ENCODE measurements around the gene PHF2. TPM values are rescaled to one million over a fixed set of nuclear protein-coding genes. Genes with fewer than 3 reads are reported as not detected.

Gene PHF2
- total RNA-seq, 1 donor from 2014 or later, result 22.4 TPM

DNA sequence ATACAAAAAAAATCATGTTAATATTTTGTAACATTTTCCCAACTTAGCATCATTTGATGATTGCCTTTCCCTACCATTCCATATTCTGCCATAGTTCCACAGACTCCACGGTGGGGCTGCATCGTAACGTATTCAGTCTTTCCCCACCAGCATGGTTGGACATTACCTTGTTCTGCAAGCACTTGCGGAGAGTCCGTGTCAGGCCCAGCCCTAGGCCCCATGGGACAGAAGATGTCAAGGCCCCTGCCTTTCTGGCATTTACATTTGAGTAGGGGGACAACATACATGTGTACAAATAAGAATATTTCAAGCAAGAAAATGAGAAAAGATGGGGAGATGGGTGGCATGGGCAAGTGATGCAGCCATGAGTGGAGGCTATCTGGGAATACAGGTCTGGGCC, 8.2 kb upstream of the PHF2 start:
- no peak for DNase-seq

DNA sequence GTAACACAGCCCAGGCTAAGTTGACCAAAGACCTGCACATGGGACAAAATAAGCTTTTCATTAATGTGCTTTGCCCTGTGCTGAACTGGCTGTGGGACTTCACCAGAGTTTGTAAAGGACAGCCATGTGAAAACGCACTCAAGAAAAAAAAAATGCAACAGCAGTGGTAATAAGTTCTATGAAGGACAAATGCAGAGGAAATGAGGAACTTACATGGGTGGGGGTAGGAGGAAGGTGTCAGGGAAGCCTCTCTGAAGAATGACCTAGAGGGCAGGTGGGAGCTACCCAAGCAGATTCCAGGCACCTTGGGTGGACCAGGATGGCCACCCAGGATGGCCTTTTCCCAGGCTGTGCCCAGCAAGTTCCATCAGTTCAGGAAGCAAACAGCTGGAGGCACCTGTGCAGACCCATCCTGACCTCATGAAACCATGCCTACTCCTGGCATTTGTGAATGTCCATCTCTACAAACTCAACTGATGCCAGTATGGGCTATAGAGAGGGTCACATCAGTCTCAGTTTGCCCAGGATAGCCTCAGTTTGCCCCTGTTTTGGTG, 6.7 kb upstream of the PHF2 start:
- DNase-seq, result no peak

DNA sequence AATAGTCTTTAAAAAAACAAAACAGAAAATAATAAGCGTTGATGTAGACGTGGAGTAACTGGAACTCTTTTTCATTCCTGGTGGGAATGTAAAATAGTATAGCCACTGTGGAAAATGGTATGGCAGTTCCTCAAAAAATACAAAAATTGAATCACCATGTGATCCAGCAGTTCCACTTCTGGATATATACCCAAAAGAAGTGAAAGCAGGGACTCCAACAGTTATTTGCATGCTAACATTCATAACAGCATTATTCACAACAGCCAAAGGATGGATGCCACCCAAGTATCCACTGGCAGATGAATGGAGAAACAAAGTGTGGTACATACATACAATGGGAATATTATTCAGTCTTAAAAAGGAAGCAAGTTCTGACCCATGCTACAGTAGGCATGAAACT, 4.2 kb upstream of the PHF2 start:
- no peak for DNase-seq

DNA sequence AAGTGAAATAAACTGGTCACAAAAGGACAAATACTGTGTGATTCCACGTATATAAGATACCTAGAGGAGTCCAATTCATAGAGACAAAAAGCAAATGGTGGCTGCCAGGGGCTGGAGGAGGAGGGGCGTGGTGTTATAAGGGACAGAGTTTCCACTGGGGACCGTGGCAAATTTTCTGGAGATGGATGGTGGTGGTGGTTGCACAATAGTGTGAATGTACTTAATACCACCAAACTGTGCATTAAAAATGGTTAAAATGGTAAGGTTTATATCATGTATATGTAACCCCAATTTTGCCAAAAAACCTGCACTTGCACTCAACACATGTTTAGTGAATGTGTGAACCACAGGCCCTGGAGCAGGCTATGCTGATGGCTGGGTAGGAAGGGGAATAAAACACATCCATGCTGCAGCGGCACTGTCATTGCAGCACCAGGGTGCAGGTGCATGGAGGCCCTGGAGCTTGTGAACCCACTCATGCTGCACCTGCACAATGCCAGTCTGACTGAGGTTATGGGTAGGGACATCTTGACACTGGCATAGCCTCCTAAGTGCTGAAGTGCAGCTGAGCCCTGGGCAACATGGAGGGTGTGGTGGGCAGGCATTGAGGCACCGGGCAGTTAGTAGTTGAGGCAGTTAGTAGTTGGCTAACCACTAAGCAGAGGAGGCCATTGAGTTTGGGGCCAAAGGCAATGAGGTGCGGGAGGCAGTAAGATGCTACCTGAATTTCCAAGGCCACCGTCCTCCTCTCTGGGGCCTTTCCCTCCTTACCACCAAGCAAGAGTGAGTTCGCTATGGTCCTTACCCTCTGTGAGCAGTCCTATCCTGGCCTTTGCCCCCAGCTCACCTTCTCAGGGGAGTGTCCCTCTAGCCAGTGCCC, 3.5 kb upstream of the PHF2 start:
- DNase-seq, result no peak

DNA sequence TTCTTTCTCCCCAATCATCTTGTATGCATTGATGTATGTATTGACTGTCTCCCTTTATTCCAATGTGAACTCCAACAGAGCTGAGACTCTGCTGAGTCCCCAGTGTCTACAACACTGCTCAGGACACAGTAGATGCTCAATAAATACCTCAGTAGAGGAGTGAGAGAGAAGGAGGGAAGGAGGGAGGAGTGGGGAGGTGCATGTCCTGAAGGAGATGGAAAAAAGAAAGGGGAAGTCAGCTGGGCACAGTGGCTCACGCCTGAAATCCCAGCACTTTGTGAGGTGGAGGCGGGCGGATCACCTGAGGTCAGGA, 2.9 kb upstream of the PHF2 start:
- no peak for DNase-seq

DNA sequence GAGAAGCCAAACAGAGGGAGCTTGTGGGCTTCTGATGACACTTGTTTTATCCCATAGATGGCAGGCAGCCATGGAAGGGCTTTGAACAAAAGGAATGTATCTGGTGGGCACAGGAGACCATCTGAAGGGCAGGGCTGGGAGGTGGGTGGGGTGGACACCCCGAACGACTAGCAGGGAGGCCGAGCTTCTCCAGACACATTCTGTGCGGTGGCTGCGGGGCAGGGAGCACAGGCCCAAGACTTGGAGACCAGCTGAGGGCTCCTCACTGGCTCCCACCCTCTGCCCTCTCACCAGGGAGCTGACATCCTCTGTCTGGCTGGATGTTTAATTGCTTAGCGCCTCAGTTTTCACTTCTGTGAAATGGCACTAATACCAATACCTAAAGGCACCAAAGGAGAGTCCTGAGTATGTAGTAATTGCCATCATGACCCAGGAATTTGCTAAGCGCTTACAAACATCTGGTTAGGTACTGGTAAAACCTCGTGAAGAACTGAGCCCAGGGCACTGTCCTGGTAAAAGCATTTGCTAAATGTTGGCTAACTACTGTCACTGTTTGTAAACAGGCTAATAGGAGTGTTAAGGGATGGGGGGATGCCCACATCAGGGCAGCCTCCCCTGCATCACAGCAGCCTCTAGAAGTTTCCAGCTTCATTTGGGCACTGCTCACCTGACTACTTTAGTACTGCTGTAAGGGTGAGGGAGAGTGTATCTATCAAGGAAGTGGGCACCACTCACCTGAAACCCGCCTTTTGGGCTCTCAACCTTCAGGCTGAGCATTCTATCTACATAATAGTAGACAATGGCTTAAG, 2.1 kb upstream of the PHF2 start:
- DNase-seq, result no peak

DNA sequence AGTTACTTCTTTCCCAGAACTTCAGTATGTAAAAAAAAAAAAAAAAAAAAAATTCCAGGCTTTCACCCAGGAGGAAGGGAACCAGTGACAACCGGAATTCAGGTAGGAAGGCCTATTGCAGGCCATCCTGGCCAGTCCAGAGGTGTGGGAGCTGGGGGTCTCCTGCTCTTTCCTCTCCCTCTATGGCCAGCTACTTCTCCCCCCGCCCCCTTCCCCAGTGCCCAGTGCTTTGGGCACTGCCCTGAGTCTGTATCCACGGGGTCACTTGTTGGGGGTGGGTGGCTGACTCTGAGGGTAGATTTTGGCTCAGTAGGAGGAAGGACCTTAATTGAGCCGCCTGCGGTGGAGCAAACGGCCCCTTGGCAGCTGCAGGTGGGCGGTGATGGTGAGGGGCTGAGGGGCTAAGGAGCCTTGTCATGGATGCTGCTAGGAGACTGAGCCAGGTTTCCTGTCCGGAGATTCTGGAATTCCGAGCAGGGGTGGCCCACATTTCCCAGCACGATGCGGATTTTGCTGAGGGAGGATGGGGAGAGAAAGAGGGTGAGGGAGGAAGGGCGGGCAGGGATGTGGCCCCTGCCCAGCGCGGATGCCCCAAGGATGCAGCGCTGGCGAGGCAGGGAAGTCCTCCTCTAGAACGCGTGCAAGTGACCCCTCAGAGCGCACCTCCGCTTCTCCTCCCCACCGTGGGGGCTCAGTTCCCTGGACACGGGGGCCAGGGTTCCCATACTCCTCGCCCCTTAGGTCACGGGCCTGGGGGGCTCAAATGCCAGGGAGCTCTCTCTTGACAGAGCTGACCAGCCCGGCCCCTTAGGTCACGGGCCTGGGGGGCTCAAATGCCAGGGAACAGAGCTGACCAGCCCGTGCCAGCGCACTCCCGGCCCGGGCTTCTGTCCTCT, 1.2 kb upstream of the PHF2 start:
- DNase-seq, result no peak

DNA sequence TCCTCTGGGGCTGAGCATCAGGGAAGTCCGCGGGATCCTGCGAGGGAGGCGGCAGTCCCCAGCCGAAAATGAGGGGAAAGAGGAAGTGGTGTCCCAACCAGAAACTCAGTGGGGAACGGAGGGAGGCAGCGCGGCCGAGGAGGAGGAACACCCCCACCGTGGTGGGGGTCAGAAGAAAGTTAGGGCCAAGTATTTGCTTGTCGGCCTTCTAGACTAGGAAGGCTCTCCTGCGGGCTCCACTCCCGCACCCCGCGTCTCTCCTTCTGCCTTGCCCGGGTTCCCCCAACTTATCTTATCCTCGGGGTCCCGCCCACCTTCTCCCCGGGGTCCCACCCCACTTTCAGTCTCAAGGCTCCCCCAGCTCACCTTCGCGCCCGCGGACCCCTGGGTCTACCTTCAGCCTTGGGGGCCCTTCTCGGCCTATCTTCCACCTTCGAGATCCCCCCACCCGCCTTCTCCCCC, 557 bp upstream of the PHF2 start:
- peak; percentile 18 for DNase-seq

DNA sequence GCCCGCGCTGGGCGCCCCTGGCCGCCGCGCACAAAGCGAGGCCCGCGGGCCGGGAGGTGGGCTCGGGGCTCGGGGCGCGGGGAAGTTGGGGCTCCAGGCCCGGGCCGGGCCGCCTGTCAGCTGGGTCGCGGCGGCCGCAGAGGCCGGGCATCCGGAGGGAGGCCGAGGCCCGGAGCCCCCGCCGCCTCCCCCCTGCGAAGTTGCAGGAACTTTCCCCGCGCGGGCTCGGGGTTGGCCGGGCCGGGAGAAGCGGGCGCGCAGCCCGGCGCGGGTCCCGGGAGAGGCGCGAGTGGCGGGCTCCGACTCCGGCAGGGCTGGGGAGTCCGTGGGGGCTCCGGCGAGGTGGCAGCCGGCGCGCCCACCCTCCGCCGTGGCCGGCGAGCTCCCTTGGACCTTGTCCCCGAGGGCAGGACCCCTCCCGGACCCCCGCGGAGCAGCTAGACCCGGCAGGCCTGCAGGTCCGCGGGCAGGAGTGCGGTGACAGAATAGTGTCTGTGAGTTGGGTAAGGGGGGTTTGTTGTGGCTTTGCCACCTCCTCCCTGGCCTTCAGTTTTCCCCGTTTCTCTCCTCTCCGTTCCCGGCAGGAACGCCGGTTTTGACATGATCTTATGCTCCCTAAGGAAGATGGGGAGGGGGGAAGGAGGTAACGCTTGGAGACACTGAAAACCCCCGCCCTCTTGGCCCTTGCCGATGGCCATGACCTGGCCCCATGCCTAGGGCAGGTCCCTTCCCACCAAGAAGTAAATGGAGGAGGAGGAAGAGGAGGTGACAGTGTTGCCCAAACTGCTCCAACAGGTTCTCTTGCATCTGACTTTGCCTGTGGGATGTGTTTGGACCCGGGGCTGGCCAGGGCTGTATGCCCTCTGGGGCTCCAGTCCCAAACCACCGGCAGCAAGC, 942 bp downstream of the PHF2 start:
- no peak for DNase-seq

DNA sequence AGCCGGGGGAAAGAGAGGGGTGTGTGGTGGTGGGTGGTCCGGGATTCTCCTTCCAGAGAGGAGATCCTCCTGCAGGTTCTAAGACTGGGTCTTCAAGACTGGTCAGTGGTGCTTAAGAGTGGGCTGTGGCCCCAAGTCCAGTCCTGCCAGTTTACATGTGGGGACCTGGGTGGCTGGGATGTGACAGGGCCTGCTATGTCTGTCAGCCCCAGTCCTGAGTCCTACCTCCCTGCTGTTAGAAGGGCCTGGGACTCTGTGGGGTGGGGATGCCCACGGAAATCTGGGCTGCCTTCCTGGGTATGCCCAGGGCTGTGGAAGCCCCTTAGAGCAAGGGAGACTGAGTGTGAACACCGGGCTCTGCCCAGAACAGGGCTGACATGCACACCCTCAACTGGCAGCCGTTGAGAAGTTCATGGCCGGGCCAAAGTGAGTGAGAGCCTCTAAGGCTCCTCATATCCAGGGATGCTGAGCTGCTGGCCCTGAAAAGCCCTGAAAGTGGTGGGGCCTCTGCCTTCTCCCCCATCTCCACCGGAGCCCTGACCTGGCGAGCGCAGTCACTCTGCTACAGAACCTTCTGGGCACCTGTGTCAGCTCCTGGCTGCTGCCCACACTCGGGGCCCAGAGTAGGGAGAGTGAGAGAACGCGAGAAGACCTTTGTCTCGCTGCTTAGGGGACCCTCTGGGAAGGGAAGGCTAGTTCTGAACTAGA, 1.7 kb downstream of the PHF2 start:
- no peak for DNase-seq

DNA sequence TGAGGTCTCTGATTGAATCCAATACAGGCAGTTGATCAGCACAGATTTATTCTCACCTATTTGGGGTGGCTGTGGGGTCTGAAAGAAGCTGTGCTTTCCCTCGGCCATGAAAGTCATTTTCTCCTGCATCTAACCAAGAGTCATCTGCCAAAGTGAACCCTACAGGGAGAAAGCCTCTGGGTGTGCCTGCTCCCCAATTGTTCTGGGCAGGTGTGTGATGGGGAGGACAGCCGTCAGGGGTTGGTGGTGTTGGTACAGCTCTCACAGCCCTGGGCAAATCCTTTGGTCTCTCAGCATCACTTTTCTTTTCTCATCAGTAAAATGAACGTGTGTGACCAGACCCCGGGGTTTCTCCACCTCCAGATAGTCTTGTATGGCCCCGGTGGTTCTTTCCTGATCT, 2.5 kb downstream of the PHF2 start:
- DNase-seq, result no peak

DNA sequence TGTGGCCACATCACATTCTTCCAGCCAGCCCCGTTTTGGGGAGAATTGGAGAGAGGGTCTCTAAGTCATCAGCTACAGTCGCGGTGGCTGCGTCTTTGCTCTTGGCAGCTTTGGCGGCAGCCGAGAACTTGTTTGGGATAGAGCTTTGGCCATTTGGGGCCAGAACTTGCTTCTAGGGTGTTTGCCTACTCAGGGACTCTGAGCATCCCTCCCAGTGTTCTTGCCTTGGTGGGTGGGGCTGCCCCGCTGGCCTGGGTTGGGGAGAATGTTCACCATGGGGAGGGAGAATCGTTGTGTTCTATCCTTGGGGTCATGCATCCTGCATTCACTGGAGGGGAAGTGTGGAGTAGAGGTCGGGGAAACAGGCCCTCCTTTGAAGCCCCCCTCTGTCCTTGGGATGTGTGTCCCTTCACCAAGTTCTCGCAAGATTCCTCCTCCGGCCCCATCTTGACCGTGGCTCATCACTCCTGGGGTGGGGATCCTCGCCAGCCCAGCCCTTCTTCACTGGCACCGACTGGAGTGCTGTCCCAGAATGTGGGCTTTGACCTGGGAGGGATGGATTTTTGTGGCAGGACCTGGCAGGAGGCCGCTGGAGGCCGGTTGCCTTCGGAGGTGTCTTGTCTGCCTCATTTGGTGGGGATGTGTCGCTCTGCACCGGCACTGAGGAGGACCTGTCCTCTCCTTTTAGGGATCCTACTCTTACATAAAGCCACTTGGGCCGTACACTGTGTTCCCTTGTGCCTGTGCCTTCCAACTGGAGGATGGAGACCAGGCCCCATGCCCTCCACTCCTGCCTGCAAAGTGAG, 3.5 kb downstream of the PHF2 start:
- DNase-seq, result no peak

DNA sequence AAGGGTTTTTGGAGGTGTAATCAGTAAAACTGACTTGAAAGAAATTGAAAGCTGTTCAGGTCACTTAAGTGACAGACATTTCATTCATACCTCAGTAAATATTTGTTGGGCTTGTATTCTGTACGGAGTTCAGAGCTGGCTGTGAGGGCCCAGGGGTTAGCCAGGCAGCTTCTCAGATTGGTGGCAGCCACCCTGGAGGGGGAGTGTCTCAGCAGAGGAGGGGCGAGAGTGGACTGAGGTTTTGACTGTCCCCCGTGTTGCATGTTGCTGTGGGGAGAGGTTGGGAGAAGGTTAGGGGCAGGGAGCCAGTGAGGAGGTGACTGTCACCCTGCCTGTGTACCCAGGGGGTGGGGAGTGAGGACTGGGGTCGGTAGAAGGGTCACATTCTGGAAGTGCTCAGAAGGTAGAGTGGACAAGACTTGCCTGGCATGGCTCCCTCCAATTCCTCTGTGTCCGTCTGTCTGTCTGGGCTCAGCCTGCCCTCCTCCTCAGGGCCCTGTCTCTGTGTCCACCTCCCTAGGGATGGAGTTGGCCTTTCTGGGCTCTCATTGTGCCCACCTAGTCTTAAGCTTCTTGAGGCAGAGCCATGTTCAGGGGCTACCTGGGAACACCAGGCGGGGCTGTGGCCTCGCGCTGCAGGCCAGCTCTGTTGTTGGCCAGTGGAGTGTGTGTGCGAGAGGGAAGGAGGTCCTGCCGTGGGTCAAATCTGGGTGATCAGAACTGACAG, 4.4 kb downstream of the PHF2 start:
- no peak for DNase-seq

DNA sequence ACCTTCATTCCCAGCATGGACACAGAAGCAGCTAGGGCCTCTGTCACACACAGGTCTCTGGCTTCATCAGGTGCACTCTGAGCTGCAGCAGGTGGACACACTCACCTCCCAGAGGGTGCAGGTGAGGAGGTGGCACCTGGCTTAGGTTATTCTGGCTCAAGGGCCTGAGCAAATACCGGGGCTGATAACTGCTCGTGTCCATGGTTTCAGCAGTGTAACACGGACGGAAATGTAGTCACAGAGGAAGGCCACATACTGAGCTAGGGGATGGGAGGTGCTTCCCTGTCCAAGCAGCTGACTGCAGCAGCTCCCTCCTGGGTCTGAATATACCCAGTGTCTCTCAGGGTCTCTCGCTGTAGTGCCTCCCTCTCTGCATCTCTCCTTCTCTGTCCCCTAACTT, 5.7 kb downstream of the PHF2 start:
- no peak for DNase-seq

DNA sequence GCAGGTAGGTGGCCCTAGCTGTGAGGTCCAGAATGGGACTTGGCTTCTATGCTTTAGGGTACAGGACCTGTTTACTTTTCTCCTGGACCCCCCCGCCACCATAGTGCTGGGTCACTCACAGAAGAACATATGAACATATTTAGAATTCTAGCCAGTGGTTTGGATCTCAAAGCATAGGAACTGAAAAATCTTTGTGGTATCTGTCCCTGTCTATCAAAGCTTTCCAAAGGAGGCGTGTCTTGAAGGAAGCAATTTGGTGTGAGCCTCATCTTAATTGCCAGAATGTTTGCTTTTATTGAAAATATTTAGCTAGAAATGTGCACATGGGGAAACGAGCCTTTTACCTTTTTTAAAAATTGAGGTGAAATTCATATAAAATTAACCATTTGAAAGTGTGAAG, 6.2 kb downstream of the PHF2 start:
- DNase-seq, result no peak

DNA sequence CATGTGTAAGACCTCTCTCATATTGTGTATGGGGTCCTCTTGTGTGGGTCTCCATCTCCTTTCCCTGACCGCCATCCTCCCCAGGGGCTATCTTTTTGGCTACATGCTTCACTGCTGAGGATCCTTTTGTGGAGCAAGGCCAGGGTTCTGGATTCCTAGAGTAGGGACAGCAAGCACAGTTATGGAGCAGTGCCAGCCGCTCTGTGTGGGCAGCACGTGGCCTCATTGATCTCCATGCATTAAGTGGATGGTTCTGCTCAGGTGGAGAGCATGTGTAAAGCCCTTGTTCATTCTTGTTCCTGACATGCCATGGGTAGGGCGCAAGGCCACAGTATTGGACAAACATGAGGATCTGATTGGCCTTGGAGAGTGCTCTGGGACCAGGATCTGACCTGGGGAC, 8.9 kb downstream of the PHF2 start:
- no peak for DNase-seq

DNA sequence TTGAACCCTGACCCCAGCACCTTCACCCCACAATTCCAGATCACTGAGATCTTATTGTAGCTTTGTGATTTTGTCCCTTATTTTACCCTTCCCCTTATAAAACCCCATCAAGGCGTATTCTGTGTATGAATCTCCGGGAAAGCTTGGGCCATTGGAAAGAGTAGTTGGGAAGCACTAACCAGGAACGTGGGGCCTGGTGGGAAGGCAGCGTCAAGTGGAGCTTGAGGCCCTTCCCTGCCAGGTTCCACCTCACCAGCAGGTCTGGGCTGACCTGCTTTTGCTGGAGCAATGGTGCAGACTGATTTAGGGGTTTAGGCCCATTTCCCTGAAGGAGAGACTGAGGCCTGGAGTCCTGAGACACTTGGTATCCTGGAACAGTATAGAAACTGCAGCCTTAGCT, 9.3 kb downstream of the PHF2 start:
- no peak for DNase-seq

DNA sequence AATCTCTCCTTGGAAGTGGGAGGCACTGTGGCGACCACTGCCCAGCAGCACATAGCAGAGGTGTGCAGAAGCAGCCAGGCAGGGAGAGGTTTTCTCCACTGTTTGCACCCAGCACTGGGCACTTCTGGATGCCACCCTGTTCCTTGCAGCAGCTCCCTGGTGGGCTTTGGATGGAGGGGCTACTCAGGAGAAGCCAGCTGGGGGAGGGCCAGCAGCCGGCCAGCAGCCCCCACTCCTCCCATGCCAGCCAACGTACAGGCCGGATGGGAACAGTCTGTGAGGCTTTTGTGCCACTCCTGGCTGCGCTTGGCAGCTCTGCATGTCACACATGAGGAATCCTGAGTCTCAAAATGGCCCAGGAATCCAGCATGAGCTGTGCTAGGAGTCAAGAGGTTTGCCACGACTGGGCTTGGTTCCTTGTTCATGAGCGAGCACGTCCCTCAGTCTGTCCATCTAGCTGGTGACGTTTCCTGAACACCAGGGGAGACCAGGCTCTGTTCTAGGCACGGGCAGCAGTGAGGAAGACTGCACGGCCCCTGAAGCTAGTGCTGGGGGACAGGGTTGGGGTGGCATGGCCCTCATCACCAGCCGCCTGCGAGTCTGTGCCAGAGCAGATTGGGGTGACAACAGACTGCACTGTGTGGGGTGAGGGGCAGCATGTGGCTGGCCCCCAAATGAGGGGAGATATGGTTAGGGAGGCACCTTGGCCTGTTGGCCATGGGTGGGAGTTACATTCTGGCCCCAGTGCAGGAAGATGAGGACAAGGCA, 10.1 kb downstream of the PHF2 start:
- DNase-seq, result no peak
